T-helper 1 cell treated with Interleukin-12 subunit alpha and Interleukin-12 subunit beta and Interleukin-4 antibody, amounts not matched to agents 30 ng/mL and 1 ng/mL, for 36 hours (primary cell): ENCODE results near the gene MED22. TPM values are rescaled to one million over a fixed set of nuclear protein-coding genes. Genes with fewer than 3 reads are reported as not detected.

ENCODE experiments used
- intact Hi-C: fragments of 100-400 bp; cut with micrococcal nuclease; formaldehyde crosslinking; loops from one replicate; pipeline ENCODE4 v1.15.1; 2024
- total RNA-seq: library from RNA; stranded (reverse); gene quantifications from 2 replicates; pipeline ENCODE4 v1.2.3, GENCODE V29; 2022

MED22 gene
- total RNA-seq, 1 donor from 2014 or later = 31.4 TPM

DNA sequence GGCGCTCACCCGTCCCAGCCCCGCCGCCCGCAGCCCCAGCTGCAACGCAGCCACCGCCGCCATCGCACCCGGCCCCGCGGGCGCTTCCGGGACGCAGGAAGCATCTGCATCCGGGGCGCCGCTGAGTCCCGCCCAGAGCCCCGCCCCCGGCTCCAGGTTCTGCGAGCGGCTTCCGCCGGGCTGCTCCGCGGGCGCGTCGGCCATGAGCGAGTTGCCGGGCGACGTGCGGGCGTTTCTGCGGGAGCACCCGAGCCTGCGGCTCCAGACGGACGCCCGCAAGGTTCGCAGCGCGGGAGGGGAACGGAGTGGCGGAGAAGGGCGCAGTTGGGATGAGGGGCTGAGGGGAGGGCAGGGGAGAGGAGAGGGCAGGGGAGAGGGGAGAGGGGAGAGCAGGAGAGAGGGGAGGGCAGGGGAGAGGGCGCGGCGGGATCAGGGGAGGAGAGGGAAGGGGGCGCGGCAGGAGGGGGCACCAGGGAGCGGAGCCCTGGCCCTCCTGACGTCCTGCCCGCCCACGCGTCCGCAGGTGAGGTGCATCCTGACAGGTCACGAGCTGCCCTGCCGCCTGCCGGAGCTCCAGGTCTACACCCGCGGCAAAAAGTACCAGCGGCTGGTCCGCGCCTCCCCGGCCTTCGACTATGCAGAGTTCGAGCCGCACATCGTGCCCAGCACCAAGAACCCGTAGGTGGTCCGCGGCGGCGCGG lies 8.6 kb upstream of the MED22 start, which contains the start of the genes SURF1 and SURF2:
SURF1 (minus strand) TSS at position 97 of the 701 bp plus-strand sequence; CDS start at position 63, 34 bp downstream.
SURF2 (plus strand) TSS at position 160 of the 701 bp plus-strand sequence; CDS start at position 203, 43 bp downstream.
- intact Hi-C loops = loop anchor here (1.0 to 5.0 kb wide), 6 partner anchors 8 to 1004 kb away; partner anchors contain the start of genes GTF3C5, MED22, RPL7A and SETX

DNA sequence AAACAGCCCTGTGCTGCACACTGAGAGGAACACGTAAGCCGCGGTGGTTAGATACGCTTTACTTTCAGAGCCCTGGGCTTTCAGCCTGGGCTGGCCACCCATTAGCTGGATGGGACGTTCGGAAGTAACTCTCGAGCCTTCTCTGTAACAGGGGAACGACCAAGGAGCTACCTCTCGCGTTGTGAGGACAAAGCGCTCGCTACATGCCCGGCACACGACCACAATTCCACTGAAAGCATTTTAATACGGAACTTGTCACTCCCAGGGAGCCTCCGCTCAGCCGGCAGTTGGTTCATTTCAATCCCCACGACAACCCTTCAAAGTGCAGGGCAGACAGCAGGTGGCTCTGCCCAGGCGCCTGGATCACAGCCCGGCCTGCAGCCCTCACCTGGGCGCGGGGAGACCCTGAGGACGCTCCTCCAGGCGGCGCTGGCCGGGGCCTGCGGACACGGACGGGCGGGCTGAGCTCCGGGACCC lies 8.0 kb upstream of the MED22 start:
- intact Hi-C loops = loop anchor here (1.0 to 5.0 kb wide), 6 partner anchors 8 to 1004 kb away; partner anchors contain the start of genes GTF3C5, MED22, RPL7A and SETX

DNA sequence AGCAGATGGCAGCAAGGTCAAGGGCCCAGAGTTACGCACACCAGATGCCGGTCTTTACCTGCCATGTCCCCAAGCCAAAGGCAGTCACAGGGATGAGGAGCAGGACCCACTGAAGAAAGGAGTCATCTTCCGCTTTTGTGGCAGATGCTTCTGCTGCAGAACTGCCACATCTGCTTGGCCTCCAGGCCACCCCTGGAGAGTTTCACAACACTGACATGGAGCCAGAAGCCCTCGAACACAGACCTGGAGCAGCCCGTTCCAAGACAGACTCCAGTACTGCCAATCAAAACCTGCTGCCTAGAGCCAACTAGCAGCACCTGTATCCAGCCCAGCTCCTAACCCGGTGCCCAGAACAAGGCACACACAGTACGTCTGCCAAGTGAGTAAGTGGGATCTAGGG lies 6.8 kb upstream of the MED22 start:
- intact Hi-C loops = loop anchor here (5.0 kb wide), 1 partner anchor 1002 kb away; the partner anchor contains the start of gene SETX

DNA sequence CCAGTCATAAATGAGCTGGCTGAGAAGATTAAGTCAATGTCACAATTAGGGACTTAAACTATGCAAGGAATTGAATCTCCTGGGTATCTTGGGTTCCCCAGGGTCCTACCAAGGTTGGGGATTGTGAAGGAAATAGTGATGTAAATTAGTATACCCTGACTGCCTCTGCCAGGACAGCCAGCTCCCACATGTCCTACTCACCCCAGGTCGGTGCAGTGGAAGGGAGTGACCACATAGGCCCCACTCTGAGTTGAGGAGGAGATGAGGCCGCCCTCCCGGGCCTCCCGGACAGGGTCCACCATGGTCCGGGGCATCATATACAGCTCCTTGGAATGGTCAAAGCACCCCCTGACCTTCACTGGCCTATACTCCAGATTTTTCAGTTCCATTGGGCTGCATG lies 5.6 kb upstream of the MED22 start:
- intact Hi-C loops = no loop called here

DNA sequence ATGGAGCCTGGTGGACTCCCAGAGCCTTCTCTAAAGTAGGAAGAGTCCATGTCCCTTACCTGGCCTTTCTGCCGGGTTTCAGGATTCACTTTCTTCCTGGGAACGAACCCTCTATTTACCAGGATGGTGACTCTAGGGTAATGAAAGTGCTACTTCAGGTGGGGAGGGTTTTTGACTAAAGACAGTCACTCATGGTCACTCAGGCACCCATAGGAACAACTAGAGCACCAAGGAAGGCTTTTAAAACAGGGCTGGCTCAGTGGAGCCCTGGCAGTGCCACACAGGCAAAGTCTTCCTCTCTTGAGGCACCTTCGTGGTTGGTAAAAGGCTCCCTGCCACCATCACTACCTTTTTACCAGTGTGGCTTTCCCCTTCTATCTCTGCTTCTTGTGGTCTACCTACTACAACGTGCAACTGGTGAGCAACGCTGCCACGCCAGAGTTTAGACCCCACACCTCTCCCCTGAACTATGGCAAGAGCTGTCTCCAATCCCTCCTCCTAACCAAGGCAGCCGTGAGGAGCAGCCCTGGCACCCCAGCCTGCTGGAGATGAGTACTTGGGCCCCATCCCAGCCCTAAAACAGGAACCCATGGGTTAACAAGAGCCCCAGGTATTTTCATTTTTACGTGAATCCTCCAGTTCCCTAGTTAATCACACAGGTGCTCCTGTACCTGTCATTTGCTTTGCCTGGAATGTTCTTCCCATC lies 4.9 kb upstream of the MED22 start:
- intact Hi-C loops = no loop called here

DNA sequence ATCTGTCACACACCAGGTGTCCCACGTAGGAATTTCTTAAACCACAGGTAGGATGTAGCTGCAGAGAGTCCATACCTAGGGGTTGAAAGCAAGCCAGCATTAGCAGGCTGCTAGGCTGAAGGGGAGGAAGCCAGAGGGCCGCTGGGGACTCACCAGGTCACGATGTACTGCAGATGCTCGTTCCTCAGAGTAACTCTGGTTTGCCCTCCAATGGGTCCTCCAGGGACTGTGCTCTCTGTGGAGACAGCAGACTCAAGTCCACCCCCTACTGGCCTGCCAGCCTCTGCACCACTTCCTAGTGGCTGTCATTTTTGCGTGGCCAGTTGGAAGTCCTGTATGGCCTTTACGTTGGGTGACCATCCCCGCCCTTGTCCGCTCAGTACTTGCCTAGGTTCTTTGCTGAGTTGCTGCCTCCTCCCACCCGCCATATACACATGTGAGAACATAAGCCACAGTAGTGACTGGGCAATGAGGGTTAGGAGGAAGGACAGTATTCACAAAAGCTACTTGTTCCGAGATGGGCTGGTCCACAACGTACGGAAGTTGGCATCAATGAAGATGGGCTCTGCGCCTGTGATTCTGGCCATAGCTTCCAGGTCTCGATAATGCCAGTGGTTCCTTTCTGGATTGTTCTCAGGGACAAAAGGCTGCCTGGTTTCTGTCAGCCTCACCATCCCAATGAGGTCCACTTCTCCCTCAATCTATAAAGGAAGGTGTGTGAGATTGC lies 4.1 kb upstream of the MED22 start:
- intact Hi-C loops = no loop called here

DNA sequence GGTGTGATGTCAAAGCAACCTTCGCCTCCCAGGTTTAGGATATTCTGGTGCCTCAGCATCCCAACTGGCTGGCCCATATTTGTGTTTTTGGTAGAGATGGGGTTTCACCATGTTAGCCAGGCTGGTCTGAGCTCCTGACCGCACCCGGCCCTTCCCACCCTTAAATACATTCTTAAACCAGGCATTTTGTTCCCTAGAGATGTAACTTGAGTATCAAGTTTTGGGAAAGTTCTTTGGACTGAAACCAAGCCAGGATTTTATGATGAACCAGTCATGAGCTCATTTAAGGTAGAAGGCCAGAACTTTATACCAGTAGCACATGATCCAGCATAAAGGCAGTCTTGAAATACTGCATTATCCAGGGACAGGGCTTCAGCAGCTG lies 3.6 kb upstream of the MED22 start:
- intact Hi-C loops = no loop called here

DNA sequence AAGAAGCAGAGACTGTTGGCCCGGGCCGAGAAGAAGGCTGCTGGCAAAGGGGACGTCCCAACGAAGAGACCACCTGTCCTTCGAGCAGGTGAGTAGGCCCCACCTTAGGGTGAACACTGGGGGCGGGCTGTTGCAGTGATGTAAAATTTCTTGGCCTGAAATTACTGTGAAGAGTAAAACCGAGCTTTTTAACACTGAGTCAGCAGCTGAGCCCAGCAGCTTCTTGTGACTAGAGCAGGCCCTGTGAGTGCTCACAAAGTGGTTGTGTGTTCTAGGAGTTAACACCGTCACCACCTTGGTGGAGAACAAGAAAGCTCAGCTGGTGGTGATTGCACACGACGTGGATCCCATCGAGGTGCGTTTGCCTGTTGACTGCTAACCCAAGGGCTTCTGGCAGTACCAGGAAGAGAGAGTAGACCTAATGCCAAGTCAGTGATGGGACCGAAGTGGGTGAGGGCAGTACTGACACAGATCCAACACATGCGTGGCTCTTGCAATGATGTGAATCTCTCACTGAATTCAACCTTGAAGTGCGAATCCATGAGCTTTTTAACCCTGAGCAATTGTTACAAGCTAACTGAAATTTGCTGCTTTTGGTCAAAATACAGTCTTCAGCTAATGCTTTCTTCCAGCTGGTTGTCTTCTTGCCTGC lies 2.2 kb upstream of the MED22 start:
- intact Hi-C loops = loop anchor here (2.0 to 10.0 kb wide), 4 partner anchors 135 to 717 kb away; partner anchors contain the start of genes BRD3 and TSC1

DNA sequence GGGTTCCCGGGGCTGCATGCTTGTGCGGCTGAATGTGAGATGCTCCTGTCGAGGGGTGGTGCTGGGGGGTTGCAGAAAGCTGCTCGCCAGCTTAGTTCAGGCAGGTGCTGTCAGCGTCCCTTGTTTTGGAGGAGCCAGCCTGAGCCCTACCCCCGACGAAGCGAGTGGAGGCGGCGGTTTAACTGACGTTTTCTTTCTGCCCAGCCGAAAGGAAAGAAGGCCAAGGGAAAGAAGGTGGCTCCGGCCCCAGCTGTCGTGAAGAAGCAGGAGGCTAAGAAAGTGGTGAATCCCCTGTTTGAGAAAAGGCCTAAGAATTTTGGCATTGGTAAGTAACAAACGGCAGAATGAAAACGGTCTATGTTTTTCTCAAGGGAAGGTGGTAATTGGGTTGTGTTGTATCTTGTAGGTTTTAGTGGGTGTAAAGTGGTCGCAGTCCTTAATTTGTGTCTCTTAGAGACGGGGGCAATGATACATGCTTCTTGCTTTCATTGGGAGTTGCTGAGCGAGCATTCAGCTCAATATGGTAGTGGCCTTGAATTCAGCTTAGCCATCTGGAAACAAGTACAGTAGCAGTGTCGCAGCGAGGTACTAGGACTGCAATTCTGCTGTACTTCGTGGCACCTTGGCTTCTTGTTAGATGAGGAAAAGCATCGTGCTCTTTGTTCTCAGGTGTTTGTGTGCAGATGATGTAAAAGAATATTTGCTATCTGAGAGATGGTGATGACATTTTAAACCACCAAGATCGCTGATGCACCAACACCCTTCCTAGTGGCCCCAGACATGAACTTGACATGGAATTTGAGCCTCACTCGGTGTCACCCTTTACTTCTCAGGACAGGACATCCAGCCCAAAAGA lies 1.0 kb upstream of the MED22 start:
- intact Hi-C loops = loop anchor here (1.0 to 10.0 kb wide), 11 partner anchors 7 to 718 kb away; partner anchors contain the start of genes BRD3, GTF3C5, REXO4 and STKLD1

DNA sequence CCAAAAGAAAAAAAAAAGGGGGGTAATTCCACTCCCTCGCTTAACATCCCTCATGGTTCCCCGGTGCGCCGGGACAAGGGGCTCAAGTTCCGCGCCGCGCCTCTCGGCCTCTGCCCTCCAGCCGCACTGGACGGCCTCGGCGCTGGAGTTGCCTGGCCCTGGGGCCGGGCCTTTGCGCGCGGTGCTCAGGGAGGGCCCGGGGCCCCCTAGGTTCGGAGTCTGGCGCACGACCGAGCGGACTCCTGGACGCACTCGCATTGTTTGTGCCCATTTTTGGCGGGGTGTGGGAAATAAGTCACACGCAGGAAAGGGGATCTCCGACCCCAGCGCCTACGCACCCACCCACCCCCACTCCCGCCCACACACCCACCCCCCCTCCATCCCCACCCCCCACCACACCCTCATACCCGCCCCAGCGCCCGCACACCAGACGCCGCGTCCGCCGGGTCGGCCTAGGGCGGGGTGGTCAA lies 381 bp downstream of the MED22 start:
- intact Hi-C loops = loop anchor here (5.0 to 10.0 kb wide), 3 partner anchors 137 to 720 kb away; partner anchors contain the start of genes BRD3 and TSC1

DNA sequence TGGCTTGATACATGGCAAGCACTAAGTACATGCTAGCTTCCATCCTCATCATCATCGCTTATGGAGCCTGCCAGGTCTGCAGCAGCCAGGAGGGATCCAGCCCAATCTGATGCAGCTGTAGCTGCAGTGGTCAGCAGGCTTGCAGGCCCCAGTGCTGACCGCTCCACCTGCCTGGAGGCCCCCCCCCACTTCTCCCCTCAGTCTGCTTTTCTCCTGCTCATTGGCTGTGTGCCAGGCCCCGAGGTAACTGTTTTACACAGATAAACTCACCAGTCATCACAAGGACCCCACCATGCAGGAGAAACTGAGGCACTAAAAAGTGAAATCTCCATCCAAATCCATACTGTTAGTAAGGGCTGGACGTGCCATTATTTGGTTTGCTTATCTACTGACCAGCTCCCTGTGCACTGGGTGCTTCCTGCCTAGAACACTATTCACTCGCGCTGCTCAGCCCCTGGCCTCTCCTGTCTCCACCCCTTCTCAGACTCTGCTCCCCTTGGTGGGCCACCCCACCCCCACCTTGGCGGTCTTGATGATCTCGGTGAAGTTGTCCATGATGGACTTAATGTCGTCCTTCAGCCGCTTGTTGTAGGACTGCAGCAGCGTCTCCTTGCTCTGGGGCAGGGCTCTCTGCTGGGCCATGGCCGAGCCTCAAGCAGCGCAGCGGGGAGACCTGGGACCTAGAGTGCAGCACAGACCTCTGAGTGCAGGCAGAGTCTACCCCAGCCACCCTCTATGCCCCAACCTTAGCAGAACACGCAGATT lies 1.7 kb downstream of the MED22 start:
- intact Hi-C loops = loop anchor here (5.0 to 10.0 kb wide), 3 partner anchors 139 to 721 kb away; partner anchors contain the start of genes BRD3 and TSC1

DNA sequence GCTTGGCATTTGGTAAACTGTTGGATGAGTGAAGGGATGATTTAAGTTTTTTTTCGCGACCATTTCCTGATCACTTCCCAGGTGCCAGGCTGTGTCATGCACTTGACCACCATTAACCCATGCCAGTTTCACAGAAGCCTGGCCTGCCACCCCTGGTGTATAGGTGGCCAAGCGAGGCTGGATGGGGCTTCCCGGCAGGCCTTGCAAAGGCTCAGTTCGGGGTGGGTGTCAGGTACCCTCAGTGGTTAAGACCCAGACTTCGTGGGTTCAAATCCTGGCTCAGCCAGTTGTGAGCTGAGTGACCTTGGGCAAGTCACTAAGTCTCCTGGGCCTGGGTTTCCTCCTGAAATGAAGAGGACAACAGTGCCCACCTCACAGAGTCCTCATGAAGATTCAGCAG lies 2.3 kb downstream of the MED22 start:
- intact Hi-C loops = loop anchor here (5.0 to 10.0 kb wide), 3 partner anchors 139 to 722 kb away; partner anchors contain the start of genes BRD3 and TSC1

DNA sequence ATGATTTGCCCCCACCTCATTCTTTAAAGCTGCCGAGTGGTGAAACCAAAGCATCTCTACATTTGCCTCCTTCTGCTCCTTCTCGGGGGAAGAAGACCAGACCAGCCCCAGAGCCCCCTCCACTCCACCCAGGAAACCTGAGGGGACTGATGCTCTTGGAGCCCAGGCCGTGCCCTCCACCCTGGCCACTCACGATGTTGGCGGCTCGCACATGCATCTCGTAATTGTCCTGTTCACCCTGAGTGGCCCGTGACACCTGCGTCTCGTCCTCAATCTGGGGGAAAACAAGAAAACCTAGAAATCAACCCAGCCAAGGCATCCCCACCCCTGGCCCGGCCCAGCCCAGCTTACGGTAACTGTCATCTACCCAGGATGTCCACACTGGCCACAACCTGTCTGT lies 3.0 kb downstream of the MED22 start:
- intact Hi-C loops = loop anchor here (5.0 to 10.0 kb wide), 3 partner anchors 140 to 722 kb away; partner anchors contain the start of genes BRD3 and TSC1

DNA sequence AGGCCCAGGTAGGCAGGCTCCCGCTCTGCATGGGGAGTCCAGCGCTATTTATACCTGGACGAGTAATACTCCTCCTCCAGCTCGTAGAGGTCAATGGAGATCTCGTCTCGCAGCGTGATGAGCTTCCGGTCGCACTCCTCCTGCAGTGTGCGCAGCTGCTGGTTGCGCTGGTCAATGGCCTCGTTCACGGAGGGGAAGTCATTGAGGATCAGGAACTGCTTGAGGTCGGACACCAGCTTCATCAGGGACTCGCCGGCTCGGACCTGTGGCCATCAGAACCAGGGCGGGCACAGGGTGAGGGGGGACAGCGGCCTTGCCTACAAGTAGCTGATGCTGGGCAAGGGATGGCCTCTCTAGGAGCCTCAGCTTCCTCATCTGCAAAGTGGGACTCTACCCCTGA lies 3.9 kb downstream of the MED22 start:
- intact Hi-C loops = loop anchor here (10.0 kb wide), 1 partner anchor 141 kb away; no protein-coding TSS in a partner anchor

DNA sequence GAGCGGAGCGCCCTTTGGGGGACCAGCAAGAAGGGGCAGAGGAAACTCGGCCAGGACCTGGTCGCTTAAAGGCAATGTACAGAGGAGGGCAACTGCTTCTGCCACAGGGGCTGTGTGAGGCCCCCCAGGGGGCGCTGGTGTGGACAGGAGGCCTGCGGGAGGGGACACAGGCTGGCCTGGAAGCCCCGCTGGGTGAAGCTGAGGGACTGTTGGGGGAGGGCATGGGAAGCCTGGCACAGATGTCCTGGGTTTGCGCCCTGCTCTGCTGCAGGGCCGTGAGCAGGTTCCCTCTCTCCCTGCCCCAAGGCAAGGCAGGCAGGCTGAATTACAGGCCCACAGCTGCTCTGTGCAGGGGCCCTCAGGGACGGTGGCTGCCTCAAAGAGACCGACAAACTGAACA lies 5.4 kb downstream of the MED22 start:
- intact Hi-C loops = loop anchor here (10.0 kb wide), 1 partner anchor 142 kb away; no protein-coding TSS in a partner anchor

DNA sequence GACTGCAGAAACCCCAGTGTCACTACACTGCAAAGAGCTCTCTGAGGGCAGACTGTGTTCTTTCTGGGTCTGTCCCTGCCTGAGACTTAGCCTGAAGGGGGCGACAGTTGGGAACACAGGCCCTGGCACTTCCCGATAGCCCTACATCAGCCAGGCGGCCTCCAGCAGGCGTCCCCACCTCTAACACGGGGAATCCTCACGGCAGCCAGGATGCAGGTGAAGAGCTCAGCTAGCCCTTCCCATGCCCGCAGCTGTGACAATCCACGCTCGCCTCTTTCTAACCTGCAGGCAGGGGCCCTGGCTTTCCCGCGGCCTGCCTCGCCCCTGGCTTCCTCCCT lies 5.9 kb downstream of the MED22 start:
- intact Hi-C loops = loop anchor here (10.0 kb wide), 1 partner anchor 143 kb away; no protein-coding TSS in a partner anchor

DNA sequence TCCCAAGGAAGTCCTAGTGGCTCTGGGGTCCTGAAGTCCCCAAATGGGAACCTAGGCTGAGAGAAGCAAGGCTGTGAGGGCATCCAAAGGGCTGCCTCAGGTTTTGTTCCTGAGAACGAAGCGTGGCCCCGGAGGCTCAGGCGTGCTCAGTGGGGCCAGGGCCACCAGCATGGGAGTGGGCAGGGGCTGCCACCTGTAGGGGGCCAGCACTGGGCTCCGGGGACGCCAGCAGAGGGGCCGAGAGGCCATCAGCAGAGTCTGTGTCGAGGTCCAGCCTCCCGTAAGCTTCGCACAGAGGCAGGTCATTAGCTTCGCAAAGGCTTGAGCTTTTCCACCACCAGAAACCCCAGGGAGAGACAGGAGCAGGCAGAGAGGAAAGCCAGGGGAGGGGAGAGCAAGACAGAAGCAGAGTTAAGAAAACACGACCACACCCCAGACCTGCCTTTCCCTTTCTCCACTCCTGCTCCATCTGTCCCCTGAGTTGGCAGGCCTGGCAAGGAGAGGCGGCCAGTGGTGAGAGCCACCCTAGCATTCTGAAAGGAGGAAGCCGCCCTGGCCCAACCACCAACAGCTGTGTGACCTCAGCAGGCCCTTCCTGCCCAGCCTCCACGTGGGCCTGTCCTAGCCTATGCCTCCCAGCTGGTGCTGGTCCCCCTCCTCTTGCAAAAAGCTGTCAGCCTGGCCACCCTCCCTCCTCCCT lies 6.4 kb downstream of the MED22 start:
- intact Hi-C loops = loop anchor here (10.0 kb wide), 1 partner anchor 143 kb away; no protein-coding TSS in a partner anchor

DNA sequence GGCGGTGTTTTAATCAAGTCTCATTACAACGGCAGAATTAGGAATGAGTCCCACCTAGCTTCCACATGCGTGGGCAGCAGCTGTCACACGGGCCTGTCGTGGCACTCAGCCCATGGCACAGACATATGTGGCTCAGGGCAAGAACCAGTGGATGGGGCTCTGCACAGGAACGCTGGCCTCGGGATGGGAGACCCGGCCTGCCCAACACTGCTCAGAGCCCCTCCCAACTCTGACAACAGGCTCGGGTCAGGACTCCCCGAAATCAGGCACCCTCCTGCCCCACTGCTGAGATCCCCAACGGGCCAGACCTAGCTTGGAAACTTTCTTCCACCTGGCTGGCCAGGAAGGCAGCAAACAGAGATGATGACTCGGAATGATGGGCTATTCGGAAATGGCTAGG lies 7.0 kb downstream of the MED22 start:
- intact Hi-C loops = loop anchor here (10.0 kb wide), 1 partner anchor 144 kb away; no protein-coding TSS in a partner anchor
